Upper lobe of left lung (tissue), 4 donors: ENCODE measurements around the gene ADTRP.

Experiments
- CTCF ChIP-seq, 6 experiments: fragments of 450-650 bp in 4 of 6; fragments of 200-600 bp in 2 of 6; sonication (generic) in 2 of 6; IDR thresholded peaks; one replicate each; pipeline ENCODE4 v1.5.1; 2016 to 2019; ENCODE audit warnings: antibody characterized with exemption in 6 of 6
- EP300 ChIP-seq, 4 donors: sonication (generic); formaldehyde crosslinking; IDR thresholded peaks; one replicate each; pipeline ENCODE4 v1.5.1; 2017; ENCODE audit warnings: antibody characterized with exemption in 4 of 4, control low read depth in 2 of 4
- POLR2A ChIP-seq, 4 donors: fragments of 450-650 bp; IDR thresholded peaks; one replicate each; pipeline ENCODE4 v1.5.1; 2016 to 2017; ENCODE audit warnings: antibody characterized with exemption in 4 of 4, mild to moderate bottlenecking in 2 of 4

DNA sequence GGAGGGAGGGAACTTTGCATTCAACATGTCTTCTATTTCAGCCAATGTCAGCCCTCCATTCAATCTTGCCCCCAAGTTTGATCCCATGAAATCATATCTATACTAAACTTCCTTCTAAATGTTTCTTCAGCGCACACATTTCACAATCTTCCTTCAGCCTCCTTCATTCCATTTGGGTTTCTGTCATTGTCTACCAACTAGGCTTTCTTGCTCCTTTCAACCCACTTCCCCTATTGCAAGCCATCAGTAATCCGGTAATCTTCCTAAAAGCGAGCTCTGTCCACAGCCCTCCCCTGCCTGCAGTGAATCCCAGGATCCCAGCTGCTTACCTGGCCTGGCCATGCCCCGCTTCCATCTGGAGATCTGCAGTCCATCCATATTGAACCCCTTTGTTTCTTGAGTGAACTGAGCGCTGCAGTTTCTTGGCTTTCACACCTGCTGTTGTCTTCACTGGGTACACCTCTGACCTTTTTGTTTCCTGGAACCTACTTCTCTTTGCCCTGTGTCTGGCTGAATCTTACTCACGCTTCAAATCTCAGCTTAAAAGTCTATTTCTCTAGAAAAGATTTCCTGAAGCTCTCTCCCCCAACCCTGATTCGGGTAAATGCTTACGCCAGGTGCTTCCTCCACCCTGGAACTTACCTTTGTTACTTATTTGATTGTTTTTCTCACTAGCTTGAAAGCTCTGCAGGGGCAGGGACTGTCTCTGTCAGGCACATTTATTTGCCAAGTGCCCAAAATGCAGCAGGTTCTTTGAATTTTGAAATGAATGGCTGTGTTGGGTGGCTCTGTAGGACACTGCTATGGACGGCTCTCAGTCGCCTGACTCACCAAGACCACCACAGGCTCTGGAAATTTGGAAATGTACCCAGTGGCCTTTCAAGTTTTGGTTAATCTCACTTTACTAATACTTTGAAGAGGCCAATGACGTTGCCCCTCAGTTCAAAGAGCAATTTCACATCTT lies 50.3 kb downstream of the ADTRP start:
- TF ChIP-seq CTCF (IDR thresholded peaks at IDR 0.05) (no peak), POLR2A (IDR thresholded peaks at IDR 0.05) (no peak), EP300 (IDR thresholded peaks at IDR 0.05) (no peak)
